Adipocyte (in vitro differentiated cells): ENCODE measurements around the gene UTY.

Source experiments
- DNase-seq: peaks from one replicate; pipeline ENCODE4 v3.0.0-alpha.2; 2015; ENCODE audit warnings: low read depth
- H3K27me3 ChIP-seq: replicated peaks from 2 replicates; pipeline ENCODE4 v1.7.0; 2013; ENCODE audit warnings: mild to moderate bottlenecking, low read length, moderate library complexity; ENCODE audit not compliant: control insufficient read depth, insufficient read depth
- H3K36me3 ChIP-seq: 2 replicates; pipeline ENCODE4 v1.7.0; 2013; ENCODE audit warnings: low read length, mild to moderate bottlenecking, moderate library complexity; ENCODE audit not compliant: control insufficient read depth, insufficient read depth, severe bottlenecking
- H3K4me1 ChIP-seq: 2 replicates; pipeline ENCODE4 v1.7.0; 2013; ENCODE audit warnings: mild to moderate bottlenecking, low read length, moderate library complexity; ENCODE audit not compliant: control insufficient read depth, insufficient read depth
- H3K4me3 ChIP-seq: 2 replicates; pipeline ENCODE4 v1.7.0; 2013; ENCODE audit warnings: mild to moderate bottlenecking, low read length, moderate library complexity
- H3K9ac ChIP-seq: 2 replicates; pipeline ENCODE4 v1.7.0; 2013; ENCODE audit warnings: mild to moderate bottlenecking, low read length, moderate library complexity
- H3K9me3 ChIP-seq: 2 replicates; pipeline ENCODE4 v1.7.0; 2013; ENCODE audit warnings: mild to moderate bottlenecking, low read length, moderate library complexity; ENCODE audit not compliant: control insufficient read depth

The UTY gene

GRCh38 chrY:13339939-13340338 is 139.9 kb downstream of the UTY start:
- no peak for DNase-seq
- Histone ChIP-seq H3K9me3 (no peaks in the 10 kb centered on the region), H3K27me3 (no peaks in the 10 kb centered on the region), H3K4me3 (no peak overlapping the region), H3K4me1 (no peaks in the 10 kb centered on the region), H3K36me3 (no peaks in the 10 kb centered on the region), H3K9ac (no peak overlapping the region)

GRCh38 chrY:13339381-13339780 is 140.5 kb downstream of the UTY start:
- no peak for DNase-seq
- Histone ChIP-seq H3K4me1 (no peaks in the 10 kb centered on the region), H3K36me3 (no peaks in the 10 kb centered on the region), H3K4me3 (no peak overlapping the region), H3K9ac (no peak overlapping the region), H3K9me3 (no peaks in the 10 kb centered on the region), H3K27me3 (no peaks in the 10 kb centered on the region)

GRCh38 chrY:13338711-13339110 is 141.1 kb downstream of the UTY start:
- Histone ChIP-seq H3K9ac (no peak overlapping the region), H3K9me3 (no peaks in the 10 kb centered on the region), H3K36me3 (no peaks in the 10 kb centered on the region), H3K27me3 (no peaks in the 10 kb centered on the region), H3K4me1 (no peaks in the 10 kb centered on the region), H3K4me3 (no peak overlapping the region)
- DNase-seq: no peak

- DNase-seq: no peak
- H3K9me3 ChIP-seq: no peaks in the 10 kb centered on the region
- no peaks in the 10 kb centered on the region for H3K36me3 ChIP-seq
- H3K27me3 ChIP-seq: no peaks in the 10 kb centered on the region
- H3K4me3 ChIP-seq: no peak overlapping the region
- no peaks in the 10 kb centered on the region for H3K4me1 ChIP-seq
- H3K9ac ChIP-seq: no peak overlapping the region
Measured at GRCh38 chrY:13337934-13338333, 141.9 kb downstream of the UTY start.

GRCh38 chrY:13333791-13334190 is 146.0 kb downstream of the UTY start:
- Histone ChIP-seq H3K9me3 (no peaks in the 10 kb centered on the region), H3K4me1 (no peaks in the 10 kb centered on the region), H3K9ac (no peak overlapping the region), H3K27me3 (no peaks in the 10 kb centered on the region), H3K36me3 (no peaks in the 10 kb centered on the region), H3K4me3 (no peak overlapping the region)
- no peak for DNase-seq

- Histone ChIP-seq H3K4me3 (no peak overlapping the region), H3K36me3 (no peaks in the 10 kb centered on the region), H3K4me1 (no peaks in the 10 kb centered on the region), H3K27me3 (no peaks in the 10 kb centered on the region), H3K9me3 (no peaks in the 10 kb centered on the region), H3K9ac (no peak overlapping the region)
- no peak for DNase-seq
Measured at GRCh38 chrY:13330651-13331050, 149.2 kb downstream of the UTY start.

GRCh38 chrY:13312966-13313365 is 166.9 kb downstream of the UTY start:
- Histone ChIP-seq H3K9ac (no peak overlapping the region), H3K4me3 (no peak overlapping the region), H3K36me3 (no peaks in the 10 kb centered on the region), H3K27me3 (no peaks in the 10 kb centered on the region), H3K4me1 (no peaks in the 10 kb centered on the region), H3K9me3 (no peaks in the 10 kb centered on the region)
- no peak for DNase-seq

GRCh38 chrY:13307959-13308358 is 171.9 kb downstream of the UTY start:
- H3K4me3 ChIP-seq: no peak overlapping the region
- H3K4me1 ChIP-seq: no peaks in the 10 kb centered on the region
- no peak for DNase-seq
- no peaks in the 10 kb centered on the region for H3K36me3 ChIP-seq
- no peaks in the 10 kb centered on the region for H3K27me3 ChIP-seq
- no peaks in the 10 kb centered on the region for H3K9me3 ChIP-seq
- H3K9ac ChIP-seq: no peak overlapping the region

- Histone ChIP-seq H3K4me1 (no peaks in the 10 kb centered on the region), H3K27me3 (no peaks in the 10 kb centered on the region), H3K4me3 (no peak overlapping the region), H3K9ac (no peak overlapping the region), H3K9me3 (no peaks in the 10 kb centered on the region), H3K36me3 (no peaks in the 10 kb centered on the region)
- DNase-seq: no peak
Measured at GRCh38 chrY:13300795-13301194, 179.0 kb downstream of the UTY start.

GRCh38 chrY:13299411-13299810 is 180.4 kb downstream of the UTY start:
- no peak overlapping the region for H3K9ac ChIP-seq
- no peaks in the 10 kb centered on the region for H3K9me3 ChIP-seq
- no peak for DNase-seq
- no peaks in the 10 kb centered on the region for H3K36me3 ChIP-seq
- no peaks in the 10 kb centered on the region for H3K27me3 ChIP-seq
- no peak overlapping the region for H3K4me3 ChIP-seq
- H3K4me1 ChIP-seq: no peaks in the 10 kb centered on the region

- DNase-seq: no peak
- H3K4me3 ChIP-seq: no peak overlapping the region
- no peaks in the 10 kb centered on the region for H3K27me3 ChIP-seq
- no peaks in the 10 kb centered on the region for H3K36me3 ChIP-seq
- no peak overlapping the region for H3K9ac ChIP-seq
- no peaks in the 10 kb centered on the region for H3K4me1 ChIP-seq
- H3K9me3 ChIP-seq: no peaks in the 10 kb centered on the region
Measured at GRCh38 chrY:13296176-13296890, 183.5 kb downstream of the UTY start.

GRCh38 chrY:13295026-13295425 is 184.8 kb downstream of the UTY start:
- no peaks in the 10 kb centered on the region for H3K27me3 ChIP-seq
- no peaks in the 10 kb centered on the region for H3K9me3 ChIP-seq
- no peak for DNase-seq
- H3K4me1 ChIP-seq: no peaks in the 10 kb centered on the region
- H3K4me3 ChIP-seq: no peak overlapping the region
- no peak overlapping the region for H3K9ac ChIP-seq
- no peaks in the 10 kb centered on the region for H3K36me3 ChIP-seq
